Spleen (tissue), 7 donors: ENCODE data around the gene ESYT2.

Experiments
- CTCF ChIP-seq, 11 experiments: fragments of 200-600 bp in 7 of 11; fragments of 450-650 bp in 4 of 11; sonication (generic) in 4 of 11; IDR thresholded peaks in 8 of 11; conservative IDR thresholded peaks in 3 of 11; 1 replicate in 7 of 11; 2 replicates in 4 of 11; pipeline versions ENCODE4 v1.4.0 to v1.8.0; 2016 to 2021; ENCODE audit warnings: antibody characterized with exemption in 11 of 11, inconsistent platforms in 4 of 11, mild to moderate bottlenecking in 1 of 11
- POLR2A ChIP-seq, 3 donors: fragments of 450-650 bp; IDR thresholded peaks; one replicate each; pipeline ENCODE4 v1.5.1; 2017; ENCODE audit warnings: antibody characterized with exemption in 3 of 3, mild to moderate bottlenecking in 1 of 3
- donor health status: DM: no; HTN: no; CAD: no; lungs with moderate emphysema.
- donor health status: DM: no; HTN: no; CAD: no.
- donor health status: DM: no; HTN: no; CAD: no.

- TF ChIP-seq CTCF (IDR thresholded peaks at IDR 0.05 in 8 of 11, conservative IDR thresholded peaks at IDR 0.05 in 3 of 11) (no peak), POLR2A (IDR thresholded peaks at IDR 0.05) (no peak)
Observed at GRCh38 chr7:158749396-158749795, 79.9 kb downstream of the ESYT2 start.
